Measurements from ENCODE around the gene KIRREL3.

Gene KIRREL3

GRCh38 chr11:127023991-127024390 is 23.4 kb upstream of the KIRREL3 start:
- no peaks in the 10 kb centered on the region for H4K20me1 ChIP-seq (ENCODE audit: low read depth, low read length)
- no peaks in the 10 kb centered on the region for H3K27me3 ChIP-seq (ENCODE audit: low read length)
- H3K79me2 ChIP-seq (ENCODE audit: insufficient read depth, low read length), result no peaks in the 10 kb centered on the region
- H3K9me2 ChIP-seq (replicated peaks; ENCODE audit: insufficient read depth, low read length), result no peaks in the 10 kb centered on the region
- no peaks in the 10 kb centered on the region for H3K9me3 ChIP-seq (ENCODE audit: insufficient read depth, low read length)
- no peak overlapping the region for H3K4me3 ChIP-seq (ENCODE audit: insufficient read depth, low read length, poor library complexity, severe bottlenecking)
- no peak overlapping the region for H3K27ac ChIP-seq (ENCODE audit: low read depth, low read length)
- no peak overlapping the region for H3K4me2 ChIP-seq (ENCODE audit: low read depth, low read length, poor library complexity, severe bottlenecking)
- TF ChIP-seq CTCF (IDR thresholded peaks at IDR 0.05; ENCODE audit: insufficient read depth, low read length, poor library complexity, severe bottlenecking) (no peak), EZH2phosphoT487 (conservative IDR thresholded peaks at IDR 0.05; ENCODE audit: low read length) (no peak)
- no peak overlapping the region for H2AFZ ChIP-seq (ENCODE audit: low read depth, low read length, severe bottlenecking)
- no peaks in the 10 kb centered on the region for H3F3A ChIP-seq (ENCODE audit: insufficient read depth)
- no peak overlapping the region for H3K9ac ChIP-seq (ENCODE audit: low read length)
- no peaks in the 10 kb centered on the region for H3K36me3 ChIP-seq (ENCODE audit: low read length)

- Histone ChIP-seq H3F3A (ENCODE audit: insufficient read depth) (no peaks in the 10 kb centered on the region), H3K36me3 (ENCODE audit: low read length) (no peaks in the 10 kb centered on the region), H3K27ac (ENCODE audit: low read depth, low read length) (no peak overlapping the region), H3K9me2 (replicated peaks; ENCODE audit: insufficient read depth, low read length) (no peaks in the 10 kb centered on the region), H3K4me3 (ENCODE audit: insufficient read depth, low read length, poor library complexity, severe bottlenecking) (no peak overlapping the region), H4K20me1 (ENCODE audit: low read depth, low read length) (no peaks in the 10 kb centered on the region), H3K27me3 (ENCODE audit: low read length) (no peaks in the 10 kb centered on the region), H3K9ac (ENCODE audit: low read length) (no peak overlapping the region), H3K4me2 (ENCODE audit: low read depth, low read length, poor library complexity, severe bottlenecking) (no peak overlapping the region), H3K79me2 (ENCODE audit: insufficient read depth, low read length) (no peaks in the 10 kb centered on the region), H2AFZ (ENCODE audit: low read depth, low read length, severe bottlenecking) (no peak overlapping the region), H3K9me3 (ENCODE audit: insufficient read depth, low read length) (no peaks in the 10 kb centered on the region)
- TF ChIP-seq CTCF (IDR thresholded peaks at IDR 0.05; ENCODE audit: insufficient read depth, low read length, poor library complexity, severe bottlenecking) (no peak), EZH2phosphoT487 (conservative IDR thresholded peaks at IDR 0.05; ENCODE audit: low read length) (no peak)
Measured at GRCh38 chr11:127018683-127019279, 18.2 kb upstream of the KIRREL3 start.

GRCh38 chr11:127017482-127017881 is 16.9 kb upstream of the KIRREL3 start:
- no peaks in the 10 kb centered on the region for H3K9me2 ChIP-seq (replicated peaks; ENCODE audit: insufficient read depth, low read length)
- no peaks in the 10 kb centered on the region for H3K9me3 ChIP-seq (ENCODE audit: insufficient read depth, low read length)
- H2AFZ ChIP-seq (ENCODE audit: low read depth, low read length, severe bottlenecking), result no peak overlapping the region
- H3K9ac ChIP-seq (ENCODE audit: low read length), result no peak overlapping the region
- no peak for TF ChIP-seq CTCF (IDR thresholded peaks at IDR 0.05; ENCODE audit: insufficient read depth, low read length, poor library complexity, severe bottlenecking)
- TF ChIP-seq EZH2phosphoT487 (conservative IDR thresholded peaks at IDR 0.05; ENCODE audit: low read length), result no peak
- no peaks in the 10 kb centered on the region for H4K20me1 ChIP-seq (ENCODE audit: low read depth, low read length)
- no peaks in the 10 kb centered on the region for H3K27me3 ChIP-seq (ENCODE audit: low read length)
- H3K27ac ChIP-seq (ENCODE audit: low read depth, low read length), result no peak overlapping the region
- no peak overlapping the region for H3K4me2 ChIP-seq (ENCODE audit: low read depth, low read length, poor library complexity, severe bottlenecking)
- no peak overlapping the region for H3K4me3 ChIP-seq (ENCODE audit: insufficient read depth, low read length, poor library complexity, severe bottlenecking)
- no peaks in the 10 kb centered on the region for H3K79me2 ChIP-seq (ENCODE audit: insufficient read depth, low read length)
- H3F3A ChIP-seq (ENCODE audit: insufficient read depth), result no peaks in the 10 kb centered on the region
- H3K36me3 ChIP-seq (ENCODE audit: low read length), result no peaks in the 10 kb centered on the region

All from SU-DHL-6 (cell line).